Sciatic nerve (tissue), 2 donors: Measurements from ENCODE around the gene KCNMA1. TPM values are rescaled to one million over a fixed set of nuclear protein-coding genes. Genes with fewer than 3 reads are reported as not detected.

Source experiments
- ATAC-seq: fragments of 200-7000 bp; cut with Tn5 transposase; one replicate; pipeline ENCODE4 v1.9.1; 2020; ENCODE audit warnings: mild to moderate bottlenecking, moderate library complexity
- DNase-seq: peaks from one replicate; pipeline ENCODE4 v3.0.0-alpha.2; 2020; ENCODE audit warnings: low spot score
- intact Hi-C: fragments of 100-400 bp; cut with DNase I; formaldehyde crosslinking; loops from one replicate; pipeline ENCODE4 v1.14.2; 2022
- total RNA-seq: library from RNA; stranded (reverse); fragmentation: NEBNext Ultra II Directional; extraction: Animal tissue kit (Norgen Biotek cat#: 25700); gene quantifications from one replicate; pipeline ENCODE4 v1.2.1, GENCODE V29; 2021
- donor health status: DM: no; HTN: no; CAD: no.
- donor health status: DM: no; HTN: no; CAD: no.

The KCNMA1 gene
- total RNA-seq, 1 donor from 2014 or later: 10.7 TPM

DNA sequence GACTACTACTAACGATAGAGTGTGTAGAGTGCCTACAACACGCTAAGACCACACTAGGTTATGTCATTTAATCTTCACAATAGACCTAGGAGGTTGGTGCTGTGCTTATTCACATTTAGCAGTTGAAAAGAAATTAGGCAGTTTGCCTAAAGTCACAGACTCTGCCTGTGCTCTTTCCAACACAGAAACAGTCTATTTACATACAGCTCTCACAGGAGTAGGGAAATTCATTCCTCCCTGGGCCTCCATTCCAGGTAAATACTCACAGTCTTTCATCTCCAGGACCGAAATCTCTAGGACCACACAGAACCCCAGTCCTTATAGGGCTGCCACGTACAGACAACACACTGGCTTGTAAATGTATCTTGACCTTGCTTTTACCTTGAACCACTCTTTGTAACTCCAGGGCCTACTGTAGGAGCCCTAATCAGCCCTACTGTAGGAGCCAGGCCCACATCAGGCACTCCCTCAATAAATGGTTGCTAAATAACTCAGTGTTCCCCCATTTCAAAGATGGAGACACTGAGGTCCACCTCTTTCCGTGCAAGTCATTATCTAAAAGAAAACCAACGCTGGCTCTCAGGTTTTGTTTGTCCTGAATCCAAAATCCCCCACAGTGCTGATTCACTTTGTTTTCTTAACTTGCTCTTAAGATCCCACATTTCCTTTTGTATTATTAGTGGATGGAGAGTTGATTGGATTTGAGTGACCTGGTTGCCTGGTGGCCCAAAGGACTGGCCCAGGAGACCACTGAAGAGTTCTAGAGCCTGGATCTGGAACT is 146.9 kb downstream of the KCNMA1 start:
- intact Hi-C loops: no loop called here
- ATAC-seq (no peak), DNase-seq (no peak)

DNA sequence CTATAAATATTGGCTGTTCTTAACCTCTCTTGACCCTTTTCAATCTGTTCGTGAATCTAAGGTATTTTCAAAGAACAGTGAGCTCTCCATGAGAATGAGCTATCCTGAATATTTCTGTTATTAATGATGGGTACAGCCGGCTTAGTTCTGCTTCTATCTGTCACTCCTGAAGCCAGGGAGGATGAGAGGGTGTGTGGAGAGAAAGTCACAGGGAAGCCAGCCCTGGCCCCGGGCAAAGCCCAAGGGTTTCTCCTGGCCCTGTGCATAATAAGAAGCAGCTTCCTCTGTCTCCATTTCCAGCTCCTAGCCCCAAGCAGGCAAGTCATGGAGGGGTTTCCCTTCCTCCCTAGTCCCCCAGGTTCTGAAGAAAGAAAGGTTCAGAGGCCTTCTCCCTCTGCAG is 151.1 kb downstream of the KCNMA1 start:
- intact Hi-C loops: no loop called here
- DNase-seq: no peak
- no peak for ATAC-seq

DNA sequence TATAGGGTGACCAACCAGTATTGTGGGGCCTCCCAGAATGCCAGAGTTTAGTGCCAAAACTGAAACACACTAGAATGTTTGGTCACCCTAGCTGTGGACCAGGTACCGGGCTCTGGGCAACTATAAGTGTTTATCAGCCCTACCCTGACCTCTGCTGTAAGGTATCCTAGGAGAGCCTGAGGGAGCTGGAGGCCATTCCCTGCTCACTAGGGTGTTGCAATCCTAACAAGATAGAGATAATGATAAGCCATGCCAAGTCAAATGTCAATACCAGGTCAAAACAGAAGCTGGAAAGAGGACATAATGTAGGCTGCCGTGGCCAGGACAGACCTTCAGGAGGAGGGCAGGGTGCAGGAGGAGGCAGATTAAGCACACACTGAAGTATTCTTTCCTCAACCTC is 151.8 kb downstream of the KCNMA1 start:
- intact Hi-C loops: no loop called here
- ATAC-seq (no peak), DNase-seq (no peak)

DNA sequence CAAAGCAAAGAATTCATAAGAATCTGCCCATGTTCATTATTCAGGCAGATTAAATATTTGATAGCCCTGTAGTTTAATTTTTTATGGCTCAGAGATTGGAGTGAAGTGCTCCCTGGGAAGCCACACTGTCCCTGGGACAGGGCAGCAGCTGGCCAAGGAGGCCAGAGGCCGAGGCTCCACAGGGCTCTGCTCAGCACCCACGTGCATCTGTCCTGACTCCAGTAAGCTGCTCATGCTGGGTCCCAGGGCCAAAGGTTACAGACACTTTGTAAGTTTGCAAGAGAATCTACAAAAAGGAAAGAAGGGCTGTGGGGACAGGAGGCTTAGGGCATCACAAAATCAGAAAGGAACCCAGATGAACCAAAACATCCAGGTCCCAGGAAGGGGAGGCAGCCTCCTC is 155.5 kb downstream of the KCNMA1 start:
- ATAC-seq (no peak), DNase-seq (no peak)
- intact Hi-C loops: no loop called here

DNA sequence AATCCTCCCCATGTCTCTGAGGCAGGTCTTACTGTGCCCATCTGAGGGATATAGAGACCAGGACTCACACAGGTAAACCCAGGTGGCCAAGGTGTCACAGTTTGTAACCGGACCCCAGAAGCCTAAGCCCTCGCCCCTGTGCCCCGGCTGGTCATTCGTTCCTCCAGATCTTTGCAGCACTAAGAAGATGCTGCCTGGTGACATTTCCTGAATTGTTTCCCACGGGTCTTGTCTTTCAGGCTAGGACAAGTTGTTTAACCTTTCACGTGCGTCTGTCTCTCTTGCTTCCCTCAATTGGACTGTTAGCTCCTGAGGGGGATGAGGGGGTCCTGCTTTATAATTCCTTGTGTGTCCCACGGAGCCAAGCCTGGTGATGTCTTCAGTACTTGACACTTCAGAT is 158.0 kb downstream of the KCNMA1 start:
- intact Hi-C loops: no loop called here
- DNase-seq (no peak), ATAC-seq (no peak)

DNA sequence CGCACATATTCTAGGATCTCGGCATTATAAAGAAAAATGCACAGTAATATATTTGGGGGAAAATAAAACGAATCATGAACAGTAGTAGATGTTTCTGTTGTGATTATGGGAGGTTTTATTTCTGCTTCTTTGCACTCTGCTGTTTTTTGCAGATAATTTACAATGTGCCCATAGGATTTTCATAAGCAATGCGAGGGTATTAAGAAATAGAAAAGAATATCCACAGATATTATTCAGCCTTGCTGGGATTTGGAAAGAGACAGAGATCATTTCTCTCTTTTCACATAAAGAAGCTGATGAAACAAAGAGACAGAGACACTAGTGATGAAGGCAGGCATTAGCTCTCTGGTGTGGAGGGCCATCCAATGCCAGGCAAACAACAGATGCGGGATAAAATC is 158.6 kb downstream of the KCNMA1 start:
- no peak for ATAC-seq
- intact Hi-C loops: no loop called here
- DNase-seq: no peak

DNA sequence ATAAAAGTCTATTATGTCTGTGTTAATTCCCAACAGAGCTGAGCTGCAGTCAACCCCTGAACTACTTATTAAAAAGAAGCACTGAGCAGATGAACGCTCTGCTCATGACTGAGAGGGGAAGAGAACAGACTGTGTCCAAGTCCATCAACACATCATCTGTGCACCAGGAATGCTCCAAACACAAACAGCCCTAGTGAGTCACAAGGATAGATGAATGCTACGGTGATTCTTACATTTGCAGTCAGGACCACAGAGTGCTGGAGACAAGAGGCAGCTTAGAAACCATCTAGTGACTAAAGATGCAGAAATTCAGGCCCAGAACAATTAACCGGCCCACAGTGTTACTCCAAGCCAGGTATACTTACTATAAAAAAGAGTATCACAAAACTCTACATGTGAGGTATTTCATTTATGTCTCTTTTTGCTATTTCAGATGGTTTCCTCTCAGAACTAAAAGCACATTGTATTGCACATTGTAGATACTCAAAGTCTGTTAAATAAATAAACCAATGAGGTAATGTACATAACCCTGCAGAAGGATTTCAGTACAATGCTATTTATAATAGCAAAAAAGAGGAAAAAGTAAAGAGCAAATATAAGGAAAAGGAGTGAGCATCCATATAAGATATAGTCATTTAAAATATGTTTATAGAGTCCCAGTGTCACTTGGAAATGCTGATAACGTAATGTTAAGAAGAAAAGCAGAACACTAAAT is 159.2 kb downstream of the KCNMA1 start:
- intact Hi-C loops: no loop called here
- no peak for DNase-seq
- ATAC-seq: peak; percentile 74

DNA sequence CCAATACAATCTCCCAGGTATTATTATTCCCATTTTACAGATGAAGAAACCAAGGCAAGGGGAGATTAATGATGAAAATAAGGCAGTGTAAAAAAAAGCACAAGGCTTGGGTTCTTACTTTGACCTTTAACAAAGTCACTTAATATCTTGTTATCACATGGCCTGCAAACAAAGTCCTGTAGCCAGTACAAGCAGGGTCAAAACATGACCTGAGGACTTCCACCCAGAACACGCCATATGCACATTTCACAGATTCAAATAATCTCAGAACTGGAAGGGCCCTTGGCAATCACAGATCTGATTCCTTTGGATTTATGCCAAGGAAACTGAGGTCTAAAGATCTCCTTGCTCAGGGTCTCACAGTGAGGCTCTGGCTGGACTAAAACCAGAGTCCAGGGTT is 162.1 kb downstream of the KCNMA1 start:
- intact Hi-C loops: no loop called here

DNA sequence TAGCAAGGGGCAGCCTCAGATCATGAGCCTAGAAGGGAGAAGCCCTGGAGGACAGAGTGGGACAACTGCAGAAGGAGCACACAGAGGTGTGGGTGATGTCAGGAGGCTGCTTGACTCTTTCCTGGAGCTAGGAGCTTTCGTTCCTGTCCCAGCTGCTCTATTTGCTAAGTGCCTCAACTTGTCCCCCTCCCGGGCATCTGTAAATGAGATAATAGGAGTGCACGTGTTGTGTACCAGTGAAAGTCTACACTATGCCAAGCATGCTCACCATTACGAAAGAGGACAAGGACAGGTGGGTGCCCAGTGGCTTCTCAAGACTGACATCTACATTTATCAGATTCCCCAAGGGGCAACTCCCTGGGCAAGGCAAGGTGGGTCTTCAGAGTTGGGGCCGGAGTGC is 162.7 kb downstream of the KCNMA1 start:
- no peak for ATAC-seq
- DNase-seq: no peak
- intact Hi-C loops: no loop called here

More for the DNA sequence above, 162.1 kb downstream of the KCNMA1 start:
- DNase-seq (no peak), ATAC-seq (no peak)

DNA sequence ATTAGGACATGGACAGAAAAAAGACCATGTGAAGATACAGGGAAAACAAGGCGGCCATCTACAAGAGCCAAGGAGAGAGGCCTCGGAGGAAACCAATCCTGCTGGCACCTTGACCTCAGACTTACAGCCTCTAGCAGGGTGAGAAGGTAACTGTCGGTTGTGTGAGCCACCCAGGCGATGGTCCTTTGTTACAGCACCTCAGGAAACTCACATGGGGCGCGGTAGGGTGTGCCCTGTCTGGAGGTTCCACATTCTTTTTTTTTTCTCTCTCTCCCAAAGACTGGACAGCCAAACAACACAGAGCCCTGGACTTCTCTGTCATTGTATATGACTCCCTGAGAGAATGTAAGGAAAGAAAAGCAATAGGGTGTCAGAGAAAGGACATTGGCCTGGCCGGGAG is 163.2 kb downstream of the KCNMA1 start:
- no peak for ATAC-seq
- intact Hi-C loops: no loop called here
- DNase-seq: no peak

DNA sequence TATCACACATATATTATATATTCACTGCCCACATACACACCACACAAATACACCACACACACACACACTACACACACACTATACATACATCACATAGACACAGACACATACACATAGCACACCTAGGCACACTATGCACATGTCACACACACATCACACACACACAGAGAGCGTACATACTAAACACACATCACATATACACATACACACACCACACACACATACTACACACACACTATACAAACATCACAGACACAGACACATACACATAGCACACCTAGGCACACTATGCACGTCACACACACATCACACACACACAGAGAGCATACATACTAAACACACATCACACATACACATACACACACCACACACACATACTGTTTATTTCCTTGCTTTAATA is 165.5 kb downstream of the KCNMA1 start:
- DNase-seq: no peak
- intact Hi-C loops: no loop called here
- ATAC-seq: no peak

DNA sequence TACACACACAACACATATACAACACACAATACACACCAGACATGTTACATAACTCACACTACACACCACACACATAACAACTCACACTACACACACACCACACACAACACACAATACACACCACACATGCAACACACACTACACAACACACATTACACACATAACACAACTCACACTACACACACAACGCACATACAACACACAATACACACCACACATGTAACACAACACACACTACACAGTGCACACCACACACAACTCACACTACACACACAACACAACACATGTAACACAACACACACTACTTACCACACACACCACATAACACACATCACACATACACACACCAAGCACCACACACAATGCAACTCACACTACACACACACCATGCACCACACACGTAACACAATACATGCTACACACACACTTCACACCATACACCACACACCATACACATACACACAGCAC is 166.5 kb downstream of the KCNMA1 start:
- DNase-seq (no peak), ATAC-seq (no peak)
- intact Hi-C loops: no loop called here

DNA sequence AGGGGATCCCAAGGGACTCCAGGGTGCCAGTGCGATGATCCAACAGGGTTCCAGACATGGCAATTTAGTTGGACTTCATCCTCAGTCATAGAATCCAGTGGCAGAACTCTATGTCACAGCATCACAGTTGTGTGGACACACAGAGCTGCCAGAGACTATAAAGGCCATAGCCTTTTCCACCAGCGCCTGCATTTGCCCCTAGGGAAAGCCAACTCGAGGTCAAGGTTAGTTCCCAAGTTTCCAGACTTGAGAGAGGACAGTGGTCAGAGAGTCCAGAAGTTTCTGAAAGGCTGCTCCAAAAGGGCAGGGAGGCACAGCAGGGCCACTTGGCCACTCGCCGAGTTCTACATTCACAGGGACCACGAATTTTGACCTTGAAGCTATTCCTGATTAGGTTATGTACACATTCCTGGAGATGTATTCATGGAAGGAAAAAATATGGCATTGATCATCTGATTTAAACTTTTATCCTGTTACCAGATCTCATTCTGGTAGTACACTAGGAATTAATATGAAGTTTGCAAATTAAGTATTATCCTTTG is 170.1 kb downstream of the KCNMA1 start:
- intact Hi-C loops: no loop called here
- peak; percentile 13 for ATAC-seq
- no peak for DNase-seq

DNA sequence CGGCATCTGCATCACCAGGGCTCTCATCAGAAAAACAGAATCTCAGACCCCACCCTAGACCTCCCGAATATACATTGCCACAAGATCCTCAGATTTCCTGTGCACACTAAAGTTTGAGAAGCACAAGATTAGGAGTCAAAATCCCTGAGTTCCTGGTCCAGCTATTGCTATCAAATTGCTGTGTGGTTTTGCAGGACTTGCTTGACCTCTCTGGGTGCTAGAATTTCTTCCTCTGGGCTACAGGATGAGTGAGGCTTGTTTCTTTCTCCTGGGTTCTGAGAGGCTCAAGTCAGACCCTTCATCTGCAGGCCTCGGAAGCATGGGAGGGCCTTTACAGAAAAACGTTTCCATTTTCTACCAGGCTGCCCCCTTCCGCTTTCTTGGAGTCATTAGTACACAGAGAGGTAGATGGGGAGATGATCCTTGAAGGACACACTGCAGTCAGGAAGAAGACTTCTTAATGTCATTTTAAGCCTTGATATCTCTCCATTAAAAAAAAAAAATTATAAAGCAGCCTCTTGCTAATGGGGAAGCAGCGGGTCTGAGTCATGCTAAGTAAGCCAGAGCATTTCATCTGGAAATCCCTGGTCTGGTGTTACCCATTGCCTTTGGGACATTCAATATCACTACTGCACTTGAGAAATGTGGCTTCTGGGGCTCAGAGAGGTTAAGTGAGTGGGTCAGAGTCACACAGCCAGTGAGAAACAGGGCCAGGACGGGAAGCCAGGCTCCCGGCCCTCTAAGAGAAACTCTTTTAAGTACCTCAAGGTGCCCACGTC is 173.5 kb downstream of the KCNMA1 start:
- no peak for ATAC-seq
- DNase-seq: no peak
- intact Hi-C loops: no loop called here

DNA sequence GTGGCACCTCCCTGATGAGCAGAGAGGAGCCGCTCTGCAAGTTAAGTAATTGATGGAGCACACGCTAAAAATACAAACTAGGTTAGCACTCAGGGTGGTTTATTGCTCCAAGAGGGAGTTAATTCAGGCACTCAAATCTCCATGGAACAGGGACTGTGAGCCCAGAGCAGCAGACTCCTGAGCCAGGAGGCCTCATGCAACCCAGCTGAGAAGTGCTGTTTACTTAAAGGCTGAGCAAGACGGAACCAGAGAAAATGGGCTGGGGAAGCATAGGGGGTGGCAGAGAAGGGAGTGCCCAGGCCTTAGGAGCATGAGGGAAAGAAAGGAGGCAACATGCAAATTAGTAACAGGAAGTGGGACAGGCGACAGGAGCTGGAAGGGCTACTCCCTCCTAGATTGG is 174.1 kb downstream of the KCNMA1 start:
- ATAC-seq (no peak), DNase-seq (no peak)
- intact Hi-C loops: no loop called here

DNA sequence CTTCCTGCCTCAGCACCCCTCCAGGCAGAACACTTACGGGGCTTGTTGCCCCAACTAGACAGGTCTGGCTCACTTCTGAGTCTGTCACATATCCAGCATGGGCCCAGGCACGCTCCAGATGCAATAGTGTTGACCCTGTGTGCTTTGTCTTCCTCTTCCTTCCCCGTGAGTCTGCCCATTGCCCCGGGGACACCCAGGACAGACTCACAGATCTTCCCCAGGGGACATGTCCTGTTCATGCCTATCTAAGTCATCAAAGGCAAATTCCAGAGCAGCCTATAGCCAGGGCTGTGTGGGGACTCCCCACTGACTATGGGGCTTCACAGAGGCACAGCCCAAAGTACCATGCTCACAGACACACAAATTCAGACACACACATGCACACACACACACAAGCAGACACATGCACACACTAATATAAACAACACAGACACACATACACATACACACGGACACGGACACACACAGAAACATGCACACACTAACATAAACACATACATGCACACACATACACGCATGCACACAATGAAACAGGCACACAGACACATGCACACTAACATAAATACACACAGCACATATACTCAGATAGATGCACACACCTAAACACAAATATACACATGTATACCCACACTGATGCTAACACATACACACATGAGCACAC is 175.8 kb downstream of the KCNMA1 start:
- no peak for ATAC-seq
- no peak for DNase-seq
- intact Hi-C loops: no loop called here

DNA sequence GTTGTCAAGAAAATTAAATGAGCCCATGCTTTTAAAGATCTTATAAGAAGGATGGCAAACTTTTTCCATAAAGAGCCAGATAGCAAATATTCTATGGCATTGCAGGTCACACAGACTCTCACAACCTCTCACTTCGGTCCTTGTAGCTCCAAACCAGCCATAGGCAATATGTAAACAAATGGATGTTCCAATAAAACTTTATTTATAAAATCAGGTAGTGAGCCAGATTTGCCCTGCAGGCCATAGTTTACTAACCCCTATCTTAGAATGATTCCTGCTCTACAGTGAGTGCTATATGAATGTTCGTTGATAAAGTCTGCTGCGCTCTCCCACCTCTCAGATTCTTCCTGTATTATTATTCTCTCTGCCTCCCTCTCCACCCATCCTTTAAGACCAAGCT is 177.7 kb downstream of the KCNMA1 start:
- intact Hi-C loops: no loop called here
- ATAC-seq (no peak), DNase-seq (no peak)

DNA sequence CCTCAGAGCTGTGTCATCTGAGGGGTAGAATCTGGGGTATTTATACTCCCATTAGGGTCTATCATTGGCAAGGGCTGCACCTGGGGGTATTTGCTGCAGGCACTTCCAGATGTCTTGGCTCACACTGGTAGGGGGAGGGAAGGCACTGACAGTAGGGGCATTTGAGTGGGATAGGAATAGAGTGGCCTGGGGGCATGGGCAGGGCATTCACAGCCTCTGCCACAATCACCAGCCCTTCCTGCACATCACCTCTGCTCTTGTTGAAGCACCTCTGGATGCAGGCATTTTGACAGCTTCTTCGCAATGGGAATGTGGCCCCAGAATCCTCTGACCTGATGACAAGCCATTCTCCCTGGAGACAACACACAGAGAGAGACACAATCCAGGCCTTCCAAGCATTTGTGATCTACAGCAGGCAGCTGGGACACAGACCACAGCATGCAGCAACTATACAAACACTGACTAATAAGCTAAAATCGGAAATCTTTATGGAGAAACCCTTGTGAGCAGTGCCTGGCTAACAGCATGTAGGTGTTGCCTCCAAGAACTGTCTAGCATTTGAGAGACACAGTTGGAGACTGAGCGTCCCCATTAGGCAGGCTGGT is 178.5 kb downstream of the KCNMA1 start:
- no peak for DNase-seq
- no peak for ATAC-seq
- intact Hi-C loops: no loop called here

DNA sequence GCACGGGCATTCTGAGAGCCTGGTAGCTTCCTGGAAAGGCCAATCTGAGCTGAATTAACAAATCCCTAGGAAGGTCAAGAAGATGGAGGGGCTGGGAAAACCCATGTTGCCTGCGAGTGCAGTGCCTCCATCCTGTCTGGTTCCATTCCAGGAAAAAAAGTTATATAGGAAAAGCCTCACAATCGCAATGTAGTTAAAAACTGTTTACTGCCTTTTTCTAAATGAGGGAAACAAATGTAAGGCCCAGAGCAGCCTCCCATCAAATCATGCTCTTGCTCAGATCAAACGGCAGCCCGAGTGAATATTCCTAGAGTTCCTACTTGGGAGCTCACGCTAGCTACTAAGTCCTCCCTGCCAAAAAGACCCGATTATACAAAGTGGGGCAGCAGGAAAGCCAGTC is 179.9 kb downstream of the KCNMA1 start:
- no peak for ATAC-seq
- intact Hi-C loops: no loop called here

More for the DNA sequence above, 179.9 kb downstream of the KCNMA1 start:
- no peak for DNase-seq
